Endothelial cell (in vitro differentiated cells): ENCODE data around the gene IFNG-AS1. TPM values are rescaled to one million over a fixed set of nuclear protein-coding genes. Genes with fewer than 3 reads are reported as not detected.

Experiments
- DNase-seq: peaks from one replicate; pipeline ENCODE4 v3.0.0; 2021; ENCODE audit warnings: low spot score
- H3K27ac Mint-ChIP-seq: one replicate; pipeline ENCODE4 v1.8.0; 2021; ENCODE audit warnings: mixed read lengths, inconsistent platforms; ENCODE audit not compliant: unreplicated experiment
- H3K27me3 Mint-ChIP-seq: one replicate; pipeline ENCODE4 v1.8.0; 2021; ENCODE audit warnings: mild to moderate bottlenecking, moderate library complexity, mixed read lengths, inconsistent platforms; ENCODE audit not compliant: unreplicated experiment
- H3K36me3 Mint-ChIP-seq: one replicate; pipeline ENCODE4 v1.8.0; 2021; ENCODE audit warnings: mild to moderate bottlenecking, low read depth, mixed read lengths, inconsistent platforms; ENCODE audit not compliant: unreplicated experiment
- H3K4me1 Mint-ChIP-seq: one replicate; pipeline ENCODE4 v1.8.0; 2021; ENCODE audit warnings: mild to moderate bottlenecking, mixed read lengths, inconsistent platforms; ENCODE audit not compliant: unreplicated experiment
- H3K4me3 Mint-ChIP-seq: one replicate; pipeline ENCODE4 v1.8.0; 2021; ENCODE audit warnings: mild to moderate bottlenecking, mixed read lengths, inconsistent platforms; ENCODE audit not compliant: unreplicated experiment
- H3K9me3 Mint-ChIP-seq: one replicate; pipeline ENCODE4 v1.8.0; 2021; ENCODE audit warnings: mixed read lengths, inconsistent platforms; ENCODE audit not compliant: unreplicated experiment
- CTCF ChIP-seq: fragments of 200-600 bp; sonication (generic); IDR thresholded peaks from one replicate; pipeline ENCODE4 v1.5.0; 2021; ENCODE audit warnings: antibody characterized with exemption; ENCODE audit not compliant: unreplicated experiment
- total RNA-seq: library from RNA; stranded (reverse); fragmentation: NEBNext Ultra II Directional; extraction: Animal tissue kit (Norgen Biotek cat#: 25700); gene quantifications from one replicate; pipeline ENCODE4 v1.2.1, GENCODE V29; 2021; ENCODE audit not compliant: unreplicated experiment

Gene IFNG-AS1
- total RNA-seq, 1 donor from 2014 or later, result not detected

GRCh38 chr12:67966560-67966959, 22.7 kb upstream of the IFNG-AS1 start:
- Mint-ChIP-seq H3K4me1 (no peaks in the 10 kb centered on the region), H3K27me3 (peaks cover 2% of the 10 kb centered on the region), H3K27ac (no peak overlapping the region), H3K36me3 (no peaks in the 10 kb centered on the region), H3K9me3 (no peaks in the 10 kb centered on the region), H3K4me3 (no peak overlapping the region)
- DNase-seq, result no peak
- no peak for TF ChIP-seq CTCF

GRCh38 chr12:67968321-67968720, 20.9 kb upstream of the IFNG-AS1 start:
- H3K27ac Mint-ChIP-seq, result no peak overlapping the region
- TF ChIP-seq CTCF, result no peak
- H3K4me1 Mint-ChIP-seq, result no peaks in the 10 kb centered on the region
- no peak for DNase-seq
- H3K36me3 Mint-ChIP-seq, result no peaks in the 10 kb centered on the region
- H3K27me3 Mint-ChIP-seq, result no peaks in the 10 kb centered on the region
- H3K4me3 Mint-ChIP-seq, result no peak overlapping the region
- no peaks in the 10 kb centered on the region for H3K9me3 Mint-ChIP-seq

GRCh38 chr12:67968725-67969124, 20.5 kb upstream of the IFNG-AS1 start:
- Mint-ChIP-seq H3K27ac (no peak overlapping the region), H3K4me3 (no peak overlapping the region), H3K27me3 (no peaks in the 10 kb centered on the region), H3K4me1 (no peaks in the 10 kb centered on the region), H3K36me3 (no peaks in the 10 kb centered on the region), H3K9me3 (no peaks in the 10 kb centered on the region)
- no peak for DNase-seq
- no peak for TF ChIP-seq CTCF

GRCh38 chr12:67969134-67969802, 20.0 kb upstream of the IFNG-AS1 start:
- Mint-ChIP-seq H3K4me1 (no peaks in the 10 kb centered on the region), H3K9me3 (no peaks in the 10 kb centered on the region), H3K36me3 (no peaks in the 10 kb centered on the region), H3K4me3 (no peak overlapping the region), H3K27ac (no peak overlapping the region), H3K27me3 (no peaks in the 10 kb centered on the region)
- TF ChIP-seq CTCF, result no peak
- no peak for DNase-seq

- no peaks in the 10 kb centered on the region for H3K9me3 Mint-ChIP-seq
- no peak overlapping the region for H3K27ac Mint-ChIP-seq
- no peaks in the 10 kb centered on the region for H3K27me3 Mint-ChIP-seq
- DNase-seq, result no peak
- H3K4me1 Mint-ChIP-seq, result peaks cover 4% of the 10 kb centered on the region
- H3K36me3 Mint-ChIP-seq, result no peaks in the 10 kb centered on the region
- H3K4me3 Mint-ChIP-seq, result no peak overlapping the region
- TF ChIP-seq CTCF, result no peak
Measured at GRCh38 chr12:67977668-67978067, 11.6 kb upstream of the IFNG-AS1 start.
